Measurements from ENCODE around the gene GAST. TPM values are rescaled to one million over a fixed set of nuclear protein-coding genes. Genes with fewer than 3 reads are reported as not detected.

Gene GAST
- total RNA-seq, 1 experiment from 2014 or later, result not detected

DNA sequence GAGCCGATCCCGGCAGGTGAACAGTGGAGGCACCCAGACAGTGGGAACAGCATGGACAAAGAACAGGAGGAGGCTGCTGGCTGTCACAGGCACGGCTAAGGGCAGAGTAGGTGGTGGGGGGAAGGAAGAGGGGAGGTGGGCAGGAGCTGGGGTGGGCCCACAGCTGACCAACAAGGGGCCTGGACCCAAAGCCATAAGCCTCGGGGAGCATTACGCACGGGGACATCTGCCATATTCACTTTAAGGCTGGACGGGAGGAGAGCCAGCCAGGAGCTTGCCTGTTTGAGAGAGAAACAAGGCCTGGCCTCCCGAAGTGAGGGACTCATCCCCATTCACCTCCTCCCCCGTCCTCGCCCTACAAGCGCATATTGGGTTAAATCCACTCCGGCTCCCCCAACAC is 41.9 kb downstream of the GAST start:
- ChIA-PET CTCF (no interaction called here), POLR2A (ENCODE audit: unreplicated experiment) (no interaction called here)
- no peak overlapping the region for H3K9ac ChIP-seq (ENCODE audit: low read length)
- TF ChIP-seq EZH2 (IDR thresholded peaks at IDR 0.05; ENCODE audit: low read length, unreplicated experiment), result no peak
- TF ChIP-seq EZH2phosphoT487 (IDR thresholded peaks at IDR 0.05; ENCODE audit: borderline replicate concordance, low read length), result no peak
- TF ChIP-seq, protein P1, sequence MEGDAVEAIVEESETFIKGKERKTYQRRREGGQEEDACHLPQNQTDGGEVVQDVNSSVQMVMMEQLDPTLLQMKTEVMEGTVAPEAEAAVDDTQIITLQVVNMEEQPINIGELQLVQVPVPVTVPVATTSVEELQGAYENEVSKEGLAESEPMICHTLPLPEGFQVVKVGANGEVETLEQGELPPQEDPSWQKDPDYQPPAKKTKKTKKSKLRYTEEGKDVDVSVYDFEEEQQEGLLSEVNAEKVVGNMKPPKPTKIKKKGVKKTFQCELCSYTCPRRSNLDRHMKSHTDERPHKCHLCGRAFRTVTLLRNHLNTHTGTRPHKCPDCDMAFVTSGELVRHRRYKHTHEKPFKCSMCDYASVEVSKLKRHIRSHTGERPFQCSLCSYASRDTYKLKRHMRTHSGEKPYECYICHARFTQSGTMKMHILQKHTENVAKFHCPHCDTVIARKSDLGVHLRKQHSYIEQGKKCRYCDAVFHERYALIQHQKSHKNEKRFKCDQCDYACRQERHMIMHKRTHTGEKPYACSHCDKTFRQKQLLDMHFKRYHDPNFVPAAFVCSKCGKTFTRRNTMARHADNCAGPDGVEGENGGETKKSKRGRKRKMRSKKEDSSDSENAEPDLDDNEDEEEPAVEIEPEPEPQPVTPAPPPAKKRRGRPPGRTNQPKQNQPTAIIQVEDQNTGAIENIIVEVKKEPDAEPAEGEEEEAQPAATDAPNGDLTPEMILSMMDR (conservative IDR thresholded peaks at IDR 0.05; ENCODE audit: low read depth, low read length), result no peak
- DNase-seq (no peak), ATAC-seq (no peak)
- H3K27ac ChIP-seq (ENCODE audit: low read length), result no peak overlapping the region
- H3K4me3 ChIP-seq (ENCODE audit: low read length), result no peak overlapping the region
- no peaks in the 10 kb centered on the region for H3K27me3 ChIP-seq (ENCODE audit: low read length)
- no peaks in the 10 kb centered on the region for H3K4me1 ChIP-seq (ENCODE audit: insufficient read depth, low read length)
- no peaks in the 10 kb centered on the region for H3K9me3 ChIP-seq (ENCODE audit: low read length)
- H3K79me2 ChIP-seq (ENCODE audit: low read length), result no peaks in the 10 kb centered on the region
- no TSS peak for BruUV-seq (replicated peaks)
- H4K20me1 ChIP-seq (ENCODE audit: low read length), result no peaks in the 10 kb centered on the region
- H2AFZ ChIP-seq (ENCODE audit: low read length), result no peak overlapping the region
- peaks cover 7% of the 10 kb centered on the region; the same call in 1 of the 2 replicates for H3K36me3 ChIP-seq (ENCODE audit: low read depth, low read length)
- H3K4me2 ChIP-seq (ENCODE audit: low read length), result no peak overlapping the region
- H3K9me2 ChIP-seq (replicated peaks; ENCODE audit: low read length), result no peaks in the 10 kb centered on the region
- H3F3A ChIP-seq (ENCODE audit: low read length, unreplicated experiment), result no peaks in the 10 kb centered on the region
- intact Hi-C loops (cut with micrococcal nuclease), result no loop called here

GRCh38 chr17:41758601-41759000 is 46.5 kb downstream of the GAST start:
- H3K9me3 ChIP-seq (ENCODE audit: low read length), result no peaks in the 10 kb centered on the region
- CTCF ChIA-PET, result interaction anchor here (0.5 kb wide), 1 partner anchor 41 kb away, joined by 3 read pairs; no protein-coding TSS in a partner anchor
- H3K4me2 ChIP-seq (ENCODE audit: low read length), result no peak overlapping the region
- H3K9ac ChIP-seq (ENCODE audit: low read length), result no peak overlapping the region
- H3K27me3 ChIP-seq (ENCODE audit: low read length), result no peaks in the 10 kb centered on the region
- H3K9me2 ChIP-seq (replicated peaks; ENCODE audit: low read length), result no peaks in the 10 kb centered on the region
- intact Hi-C loops (cut with micrococcal nuclease), result no loop called here
- no peak for DNase-seq
- H3K4me1 ChIP-seq (ENCODE audit: insufficient read depth, low read length), result no peaks in the 10 kb centered on the region
- no peak for ATAC-seq
- TF ChIP-seq, protein P1 (conservative IDR thresholded peaks at IDR 0.05; ENCODE audit: low read depth, low read length), result no peak
- TF ChIP-seq EZH2 (IDR thresholded peaks at IDR 0.05; ENCODE audit: low read length, unreplicated experiment) (no peak), EZH2phosphoT487 (IDR thresholded peaks at IDR 0.05; ENCODE audit: borderline replicate concordance, low read length) (no peak)
- no peaks in the 10 kb centered on the region for H4K20me1 ChIP-seq (ENCODE audit: low read length)
- H3K4me3 ChIP-seq (ENCODE audit: low read length), result no peak overlapping the region
- H3K79me2 ChIP-seq (ENCODE audit: low read length), result no peaks in the 10 kb centered on the region
- BruUV-seq (replicated peaks), result no TSS peak
- POLR2A ChIA-PET (ENCODE audit: unreplicated experiment), result no interaction called here
- H3K27ac ChIP-seq (ENCODE audit: low read length), result no peak overlapping the region
- peaks cover 26% of the 10 kb centered on the region for H3K36me3 ChIP-seq (ENCODE audit: low read depth, low read length)
- H3F3A ChIP-seq (ENCODE audit: low read length, unreplicated experiment), result no peaks in the 10 kb centered on the region
- H2AFZ ChIP-seq (ENCODE audit: low read length), result no peak overlapping the region

DNA sequence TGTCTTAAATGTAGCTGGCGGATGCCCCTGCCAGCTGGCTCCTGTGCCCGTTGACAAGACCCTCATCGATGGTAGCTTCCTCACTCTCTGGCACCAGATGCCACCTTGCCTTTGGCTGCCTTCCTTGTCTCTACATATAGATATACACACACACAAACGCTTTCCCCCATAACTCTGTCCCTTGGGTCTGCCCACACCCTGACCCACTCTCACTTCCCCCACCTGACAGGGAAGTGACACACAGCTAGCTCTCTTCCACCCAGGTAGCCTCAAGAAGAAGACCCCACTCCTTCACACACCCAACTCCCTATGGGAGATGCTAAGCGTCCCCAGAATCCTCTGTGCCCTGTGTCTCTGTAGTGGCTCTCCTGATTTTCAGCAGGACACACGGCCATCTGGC is 48.7 kb downstream of the GAST start:
- TF ChIP-seq EZH2 (IDR thresholded peaks at IDR 0.05; ENCODE audit: low read length, unreplicated experiment), result no peak
- TF ChIP-seq EZH2phosphoT487 (IDR thresholded peaks at IDR 0.05; ENCODE audit: borderline replicate concordance, low read length), result no peak
- TF ChIP-seq, protein P1 (conservative IDR thresholded peaks at IDR 0.05; ENCODE audit: low read depth, low read length), result no peak
- H3K4me3 ChIP-seq (ENCODE audit: low read length), result no peak overlapping the region
- no peaks in the 10 kb centered on the region for H3K4me1 ChIP-seq (ENCODE audit: insufficient read depth, low read length)
- H3K36me3 ChIP-seq (ENCODE audit: low read depth, low read length), result peaks cover 38% of the 10 kb centered on the region
- ATAC-seq (no peak), DNase-seq (no peak)
- ChIA-PET CTCF (no interaction called here), POLR2A (ENCODE audit: unreplicated experiment) (no interaction called here)
- no peaks in the 10 kb centered on the region for H3K9me3 ChIP-seq (ENCODE audit: low read length)
- H4K20me1 ChIP-seq (ENCODE audit: low read length), result no peaks in the 10 kb centered on the region
- no peak overlapping the region for H3K27ac ChIP-seq (ENCODE audit: low read length)
- intact Hi-C loops (cut with micrococcal nuclease), result no loop called here
- H3K9me2 ChIP-seq (replicated peaks; ENCODE audit: low read length), result no peaks in the 10 kb centered on the region
- no peak overlapping the region for H3K4me2 ChIP-seq (ENCODE audit: low read length)
- H2AFZ ChIP-seq (ENCODE audit: low read length), result no peak overlapping the region
- no peaks in the 10 kb centered on the region for H3F3A ChIP-seq (ENCODE audit: low read length, unreplicated experiment)
- no peak overlapping the region for H3K9ac ChIP-seq (ENCODE audit: low read length)
- no TSS peak for BruUV-seq (replicated peaks)
- H3K79me2 ChIP-seq (ENCODE audit: low read length), result no peaks in the 10 kb centered on the region
- no peaks in the 10 kb centered on the region for H3K27me3 ChIP-seq (ENCODE audit: low read length)
